WTC11 (cell line): ENCODE measurements around the gene LIN7B. TPM values are rescaled to one million over a fixed set of nuclear protein-coding genes. Genes with fewer than 3 reads are reported as not detected.

Source experiments
- AR ChIP-seq: fragments of 250-450 bp; sonication (Bioruptor Pico); IDR thresholded peaks from 2 replicates; pipeline ENCODE4 v1.9.0; 2021; ENCODE audit warnings: mild to moderate bottlenecking
- ARID4B ChIP-seq: sonication (generic); formaldehyde crosslinking; IDR thresholded peaks from 2 replicates; pipeline ENCODE4 v1.8.0; 2023; ENCODE audit warnings: missing genetic modification reagents, mild to moderate bottlenecking, borderline replicate concordance
- ATF6 ChIP-seq: sonication (generic); formaldehyde crosslinking; IDR thresholded peaks from 2 replicates; pipeline ENCODE4 v1.8.1; 2023; ENCODE audit warnings: mild to moderate bottlenecking, missing genetic modification reagents
- CBFB ChIP-seq: sonication (generic); formaldehyde crosslinking; IDR thresholded peaks from 2 replicates; pipeline ENCODE4 v1.8.1; 2022; ENCODE audit warnings: mild to moderate bottlenecking, low read depth, missing genetic modification reagents
- E2F5 ChIP-seq: sonication (generic); formaldehyde crosslinking; IDR thresholded peaks from 2 replicates; pipeline ENCODE4 v1.8.1; 2022; ENCODE audit warnings: mild to moderate bottlenecking, moderate library complexity, missing genetic modification reagents
- ELF4 ChIP-seq: sonication (generic); formaldehyde crosslinking; IDR thresholded peaks from 2 replicates; pipeline ENCODE4 v1.8.1; 2022; ENCODE audit warnings: low read depth, mild to moderate bottlenecking, moderate library complexity, missing genetic modification reagents
- ETV6 ChIP-seq: sonication (generic); formaldehyde crosslinking; IDR thresholded peaks from 2 replicates; pipeline ENCODE4 v1.8.1; 2022; ENCODE audit warnings: mild to moderate bottlenecking, missing genetic modification reagents
- FOXP4 ChIP-seq: sonication (generic); formaldehyde crosslinking; IDR thresholded peaks from 2 replicates; pipeline ENCODE4 v1.8.0; 2022; ENCODE audit warnings: mild to moderate bottlenecking, missing genetic modification reagents
- GABPB1 ChIP-seq: sonication (generic); formaldehyde crosslinking; IDR thresholded peaks from 2 replicates; pipeline ENCODE4 v1.8.1; 2023; ENCODE audit warnings: mild to moderate bottlenecking, missing genetic modification reagents
- GRHL2 ChIP-seq: fragments of 250-450 bp; sonication (Bioruptor Pico); IDR thresholded peaks from 2 replicates; pipeline ENCODE4 v1.8.0; 2022; ENCODE audit warnings: mild to moderate bottlenecking, moderate library complexity; ENCODE audit not compliant: insufficient replicate concordance, severe bottlenecking
- JAZF1 ChIP-seq: fragments of 250-450 bp; sonication (Bioruptor Pico); IDR thresholded peaks from 2 replicates; pipeline ENCODE4 v1.9.0; 2021; ENCODE audit warnings: moderate library complexity, mild to moderate bottlenecking, inconsistent platforms
- JUN ChIP-seq: sonication (generic); formaldehyde crosslinking; IDR thresholded peaks from 2 replicates; pipeline ENCODE4 v1.8.0; 2023; ENCODE audit warnings: mild to moderate bottlenecking, missing genetic modification reagents
- MYBL2 ChIP-seq: sonication (generic); formaldehyde crosslinking; IDR thresholded peaks from 2 replicates; pipeline ENCODE4 v1.8.1; 2023; ENCODE audit warnings: mild to moderate bottlenecking, moderate library complexity, missing genetic modification reagents
- NR1H2 ChIP-seq: sonication (generic); formaldehyde crosslinking; IDR thresholded peaks from 2 replicates; pipeline ENCODE4 v1.9.0; 2021; ENCODE audit warnings: mild to moderate bottlenecking, moderate library complexity, missing genetic modification reagents
- RELA ChIP-seq: sonication (generic); formaldehyde crosslinking; IDR thresholded peaks from 2 replicates; pipeline ENCODE4 v1.8.1; 2022; ENCODE audit warnings: missing genetic modification reagents, mild to moderate bottlenecking, borderline replicate concordance
- SMAD3 ChIP-seq: sonication (generic); formaldehyde crosslinking; IDR thresholded peaks from 2 replicates; pipeline ENCODE4 v1.8.0; 2022; ENCODE audit warnings: missing genetic modification reagents, mild to moderate bottlenecking, borderline replicate concordance
- SP1 ChIP-seq: sonication (generic); formaldehyde crosslinking; conservative IDR thresholded peaks from 2 replicates; pipeline ENCODE4 v1.8.1; 2022; ENCODE audit warnings: missing genetic modification reagents
- TCF7 ChIP-seq: sonication (generic); formaldehyde crosslinking; IDR thresholded peaks from 2 replicates; pipeline ENCODE4 v1.8.0; 2022; ENCODE audit warnings: mild to moderate bottlenecking, low read depth, missing genetic modification reagents, moderate library complexity
- ZNF232 ChIP-seq: sonication (generic); formaldehyde crosslinking; IDR thresholded peaks from 2 replicates; pipeline ENCODE4 v1.8.0; 2022; ENCODE audit warnings: mild to moderate bottlenecking, missing genetic modification reagents
- total RNA-seq: library from RNA; stranded (reverse); gene quantifications from 3 replicates; pipeline ENCODE4 v1.2.3, GENCODE V29; 2021

LIN7B gene
- total RNA-seq, 1 experiment from 2014 or later: 5.1 TPM

- TF ChIP-seq ARID4B (CRISPR knock-in tag): peak; percentile 76; the same call in 1 of the 2 replicates
- no peak for TF ChIP-seq ETV6 (CRISPR knock-in tag)
- no peak for TF ChIP-seq ATF6 (CRISPR knock-in tag)
- TF ChIP-seq GABPB1: peak; percentile 48; the same call in 1 of the 2 replicates
- 0 out of 2 replicates have a peak, but pooled peaks have one; percentile 56 for TF ChIP-seq ZNF232 (CRISPR knock-in tag)
- no peak; the same call in 1 of the 2 replicates for TF ChIP-seq CBFB (CRISPR knock-in tag)
- TF ChIP-seq AR (CRISPR knock-in tag): no peak
- no peak for TF ChIP-seq RELA (CRISPR knock-in tag)
- TF ChIP-seq FOXP4: 0 out of 2 replicates have a peak, but pooled peaks have one; percentile 72
- no peak for TF ChIP-seq E2F5 (CRISPR knock-in tag)
- no peak for TF ChIP-seq NR1H2 (CRISPR knock-in tag)
- TF ChIP-seq TCF7: peak; percentile 89
- 0 out of 2 replicates have a peak, but pooled peaks have one; percentile 30 for TF ChIP-seq MYBL2 (CRISPR knock-in tag)
- TF ChIP-seq SP1: peak; percentile 48; the same call in 1 of the 2 replicates
- no peak for TF ChIP-seq GRHL2 (CRISPR knock-in tag)
- TF ChIP-seq JUN: peak; percentile 85; the same call in 1 of the 2 replicates
- TF ChIP-seq JAZF1: no peak
- 0 out of 2 replicates have a peak, but pooled peaks have one; percentile 36 for TF ChIP-seq ELF4
- TF ChIP-seq SMAD3 (CRISPR knock-in tag): peak; percentile 75; the same call in 1 of the 2 replicates
Measured at GRCh38 chr19:49119411-49120324, 5.5 kb downstream of the LIN7B start, which contains the start of gene PPFIA3 (continued).
